Erythroblast (primary cell): ENCODE results near the gene SPAG5.

Experiments used
- GATA1 ChIP-seq: IDR thresholded peaks from 2 replicates; pipeline ENCODE4 v1.6.1; 2011; ENCODE audit warnings: low read depth, mild to moderate bottlenecking, control low read depth, low read length, moderate library complexity
- POLR2A ChIP-seq: IDR thresholded peaks from 2 replicates; pipeline ENCODE4 v1.6.1; 2011; ENCODE audit warnings: mild to moderate bottlenecking, low read length

DNA sequence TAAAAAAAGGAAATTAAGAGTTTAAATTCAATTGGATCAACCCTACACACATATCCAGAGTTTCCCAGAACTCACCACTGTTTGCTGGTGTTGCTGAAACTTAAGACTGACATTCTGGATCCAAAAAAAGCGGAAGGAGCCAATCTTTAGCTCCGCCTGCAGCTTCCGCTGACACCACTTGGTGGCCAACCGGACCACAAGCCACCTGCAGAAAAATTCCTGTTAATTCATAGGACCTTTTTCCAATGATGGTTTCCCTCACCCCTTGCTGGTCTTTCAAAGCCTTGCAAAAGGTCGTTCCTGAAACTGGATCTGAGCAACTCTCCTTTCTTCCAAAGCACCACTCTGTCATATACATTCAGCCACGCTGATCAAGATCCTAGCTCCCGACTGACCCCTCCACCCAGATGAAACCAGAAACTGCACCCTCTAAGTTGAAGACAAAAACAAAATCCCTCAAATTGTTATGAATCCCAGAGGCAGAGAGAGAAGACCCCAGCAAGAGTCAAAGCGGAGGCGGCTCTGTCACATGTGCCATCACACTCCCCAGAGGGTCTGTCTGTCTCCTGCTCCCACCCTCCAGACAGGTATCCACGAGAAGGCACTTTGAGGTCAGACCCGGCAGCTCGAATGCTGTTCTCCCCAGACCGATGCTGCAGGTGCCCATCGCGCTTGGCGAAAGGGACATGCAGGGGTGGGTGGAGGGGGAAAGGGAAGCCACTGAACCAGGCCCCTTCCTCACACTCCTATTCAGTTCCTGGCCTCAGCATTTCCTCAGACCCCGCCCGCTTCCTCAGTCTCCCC, 45.4 kb upstream of the SPAG5 start:
- TF ChIP-seq POLR2A (no peak), GATA1 (no peak)
